NCI-H82 treated with DMSO at 0.1 percent for 48 hours (cell line): ENCODE results near the gene CELF2.

Experiments
- DNase-seq: peaks from one replicate; lab custom pipeline; 2025; ENCODE audit not compliant: unreplicated experiment; lab: John Stamatoyannopoulos, UW

CELF2 gene

GRCh38 chr10:11290156-11290890, 272.7 kb downstream of the CELF2 start:
- no peak for DNase-seq

- no peak for DNase-seq
Measured at GRCh38 chr10:11292576-11293302, 275.1 kb downstream of the CELF2 start.

- DNase-seq: no peak
Measured at GRCh38 chr10:11293332-11293731, 275.7 kb downstream of the CELF2 start.

GRCh38 chr10:11294831-11295450, 277.3 kb downstream of the CELF2 start:
- no peak for DNase-seq

GRCh38 chr10:11295492-11295891, 277.8 kb downstream of the CELF2 start:
- DNase-seq: no peak

GRCh38 chr10:11297136-11297535, 279.5 kb downstream of the CELF2 start:
- no peak for DNase-seq

- no peak for DNase-seq
Measured at GRCh38 chr10:11298116-11298515, 280.4 kb downstream of the CELF2 start.

GRCh38 chr10:11299125-11299524, 281.5 kb downstream of the CELF2 start:
- DNase-seq: no peak

GRCh38 chr10:11300026-11300425, 282.4 kb downstream of the CELF2 start:
- no peak for DNase-seq

- DNase-seq: no peak
Measured at GRCh38 chr10:11300563-11300962, 282.9 kb downstream of the CELF2 start.

GRCh38 chr10:11301571-11302111, 284.0 kb downstream of the CELF2 start:
- DNase-seq: no peak

GRCh38 chr10:11302181-11302580, 284.5 kb downstream of the CELF2 start:
- DNase-seq: no peak

GRCh38 chr10:11303361-11304170, 285.9 kb downstream of the CELF2 start:
- DNase-seq: no peak

- DNase-seq: no peak
Measured at GRCh38 chr10:11304906-11305585, 287.4 kb downstream of the CELF2 start.

GRCh38 chr10:11305825-11306593, 288.3 kb downstream of the CELF2 start:
- DNase-seq: no peak

- DNase-seq: no peak
Measured at GRCh38 chr10:11307004-11307403, 289.3 kb downstream of the CELF2 start.

- DNase-seq: no peak
Measured at GRCh38 chr10:11307937-11308336, 290.3 kb downstream of the CELF2 start.

GRCh38 chr10:11311027-11311426, 293.4 kb downstream of the CELF2 start:
- DNase-seq: no peak

GRCh38 chr10:11313463-11313862, 295.8 kb downstream of the CELF2 start:
- no peak for DNase-seq
